ENCODE results near the gene TPTE.
"Not testable (repeated sequence)": the region's sequence is repeated elsewhere in the genome, so short reads cannot be mapped to it uniquely, and the experiment has no call there.

GRCh38 chr21:10614285-10614684 is 92.9 kb downstream of the TPTE start:
- TF ChIP-seq EZH2 (IDR thresholded peaks at IDR 0.05; ENCODE audit: low read length, missing control alignments); CTCF (conservative IDR thresholded peaks at IDR 0.05 in 1 of 2, IDR thresholded peaks at IDR 0.05 in 1 of 2; ENCODE audit: low read depth in 1 of 2, low read length in 2 of 2): not testable (repeated sequence)

All from fibroblast of lung (primary cell).